Measurements from ENCODE around the gene PSMB10. TPM values are rescaled to one million over a fixed set of nuclear protein-coding genes. Genes with fewer than 3 reads are reported as not detected.
A peak's percentile ranks its signal among the peaks of the same experiment; 100 is the strongest.

Gene PSMB10
- total RNA-seq, 4 donors from 2014 or later, result 22.9 to 57.6 (median 39.4) TPM

DNA sequence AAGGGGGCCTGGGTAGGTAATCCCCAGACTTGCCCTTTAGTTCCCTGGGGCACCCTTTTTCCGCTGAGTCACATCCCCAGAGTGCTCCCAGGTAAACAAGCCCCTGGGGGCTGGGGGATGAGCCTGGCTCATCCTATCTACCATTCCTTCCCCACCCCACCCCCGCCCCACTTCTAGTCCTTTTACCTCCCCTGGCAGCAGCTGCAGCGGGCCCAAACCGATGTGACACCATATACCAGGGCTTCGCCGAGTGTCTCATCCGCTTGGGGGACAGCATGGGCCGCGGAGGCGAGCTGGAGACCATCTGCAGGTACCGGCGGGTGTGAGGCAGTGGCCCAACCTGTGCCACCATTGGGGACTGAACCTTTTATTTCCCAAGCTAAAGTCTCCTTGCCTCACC is 51.1 kb downstream of the PSMB10 start:
- H3K36me3 ChIP-seq, result peaks cover 0 to 55% (median 19%) of the 10 kb centered on the region in 3 donors
- peak overlapping the region in 2 of 4 donors; percentile 52 to 79 for H3K27ac ChIP-seq

DNA sequence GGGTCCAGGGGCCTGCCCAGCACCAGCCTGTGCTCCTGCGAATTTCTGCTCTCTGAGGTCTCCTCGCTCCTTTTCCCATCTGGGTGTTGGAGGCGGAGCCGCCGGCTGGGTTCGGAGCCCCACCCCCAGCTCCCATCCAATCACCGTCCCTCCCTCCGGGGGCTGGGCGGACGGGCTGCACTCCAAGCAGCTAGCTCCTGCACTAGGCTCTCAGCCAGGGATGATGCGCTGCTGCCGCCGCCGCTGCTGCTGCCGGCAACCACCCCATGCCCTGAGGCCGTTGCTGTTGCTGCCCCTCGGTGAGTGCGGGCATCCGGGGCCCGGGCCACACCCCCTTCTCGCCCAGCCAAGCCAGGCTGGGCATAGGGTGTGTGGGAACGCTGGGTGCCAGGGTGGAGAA is 52.0 kb downstream of the PSMB10 start, which contains the start of gene NRN1L:
TSS of gene NRN1L (plus strand) at position 202 of the 400 bp plus-strand sequence. CDS start at position 221, 19 bp downstream.
- WGBS, 2 donors, result 16 to 24% methylated on average over 19 to 22 of the region's 22 CpGs
- Histone ChIP-seq H3K4me1 (peaks cover 0 to 16% (median 7%) of the 10 kb centered on the region in 4 donors), H3K36me3 (peaks cover 4 to 63% (median 27%) of the 10 kb centered on the region in 3 donors), H3K4me3 (peak within 1 kb of the TSS in 1 of 4 donors; percentile 28), H3K27me3 (no peaks in the 10 kb centered on the region), H3K27ac (peak within 1 kb of the TSS; percentile 60 to 79 (median 68)), H3K9me3 (no peaks in the 10 kb centered on the region)
- TF ChIP-seq POLR2A (IDR thresholded peaks at IDR 0.05) (peak in 1 of 2 donors; percentile 53), EP300 (IDR thresholded peaks at IDR 0.05) (peak; percentile 46 to 49)
- TF ChIP-seq, protein P1, sequence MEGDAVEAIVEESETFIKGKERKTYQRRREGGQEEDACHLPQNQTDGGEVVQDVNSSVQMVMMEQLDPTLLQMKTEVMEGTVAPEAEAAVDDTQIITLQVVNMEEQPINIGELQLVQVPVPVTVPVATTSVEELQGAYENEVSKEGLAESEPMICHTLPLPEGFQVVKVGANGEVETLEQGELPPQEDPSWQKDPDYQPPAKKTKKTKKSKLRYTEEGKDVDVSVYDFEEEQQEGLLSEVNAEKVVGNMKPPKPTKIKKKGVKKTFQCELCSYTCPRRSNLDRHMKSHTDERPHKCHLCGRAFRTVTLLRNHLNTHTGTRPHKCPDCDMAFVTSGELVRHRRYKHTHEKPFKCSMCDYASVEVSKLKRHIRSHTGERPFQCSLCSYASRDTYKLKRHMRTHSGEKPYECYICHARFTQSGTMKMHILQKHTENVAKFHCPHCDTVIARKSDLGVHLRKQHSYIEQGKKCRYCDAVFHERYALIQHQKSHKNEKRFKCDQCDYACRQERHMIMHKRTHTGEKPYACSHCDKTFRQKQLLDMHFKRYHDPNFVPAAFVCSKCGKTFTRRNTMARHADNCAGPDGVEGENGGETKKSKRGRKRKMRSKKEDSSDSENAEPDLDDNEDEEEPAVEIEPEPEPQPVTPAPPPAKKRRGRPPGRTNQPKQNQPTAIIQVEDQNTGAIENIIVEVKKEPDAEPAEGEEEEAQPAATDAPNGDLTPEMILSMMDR (IDR thresholded peaks at IDR 0.05), result no peak
- DNase-seq (ENCODE audit: low spot score in 2 of 2), result peak; percentile 86 to 89

More for the DNA sequence above, 51.1 kb downstream of the PSMB10 start:
- H3K9me3 ChIP-seq, result no peaks in the 10 kb centered on the region
- no peak for DNase-seq (ENCODE audit: low spot score in 2 of 2)
- no peak overlapping the region for H3K4me3 ChIP-seq
- peaks cover 0 to 16% (median 7%) of the 10 kb centered on the region in 4 donors for H3K4me1 ChIP-seq
- H3K27me3 ChIP-seq, result no peaks in the 10 kb centered on the region
- TF ChIP-seq POLR2A (IDR thresholded peaks at IDR 0.05), result no peak
- TF ChIP-seq EP300 (IDR thresholded peaks at IDR 0.05), result no peak
- TF ChIP-seq, protein P1 (IDR thresholded peaks at IDR 0.05), result no peak
- 92 to 97% methylated on average over 12 of the region's 12 CpGs for WGBS, 2 donors

Small RNA genes lying within 50 kb of the gene (small RNA-seq; reads per million reads assigned to genes)
- not detected for gene NRN1L

Other genes with a start within 250 kb of the PSMB10 start
- gene GFOD2, start 217.5 kb downstream of the PSMB10 start, total RNA-seq, result 10 to 100 TPM; 10.5 to 24.6 (median 17.2) TPM
- 10 to 100 TPM in 3 of 4 donors, 1 to 10 TPM in 1; 8.1 to 19.5 (median 12.0) TPM for gene RANBP10, start 130.3 kb downstream of the PSMB10 start, total RNA-seq
- 1 to 10 TPM; 2.8 to 8.4 (median 4.0) TPM for gene TSNAXIP1, start 130.0 kb downstream of the PSMB10 start, total RNA-seq
- gene THAP11, start 94.5 kb downstream of the PSMB10 start, total RNA-seq, result 10 to 100 TPM; 47.1 to 74.3 (median 60.9) TPM
- gene NUTF2, start 89.9 kb downstream of the PSMB10 start, total RNA-seq, result 100 to 1,000 TPM in 2 of 4 donors, 10 to 100 TPM in 2; 54.4 to 137 (median 105) TPM
- 100 to 1,000 TPM in 1 of 4 donors, 10 to 100 TPM in 3; 51.3 to 101 (median 59.2) TPM for gene CENPT, start 89.2 kb downstream of the PSMB10 start, total RNA-seq
- gene EDC4, start 63.8 kb downstream of the PSMB10 start, total RNA-seq, result 10 to 100 TPM; 36.7 to 62.4 (median 55.6) TPM
- gene NRN1L, start 52.0 kb downstream of the PSMB10 start, total RNA-seq, result 10 to 100 TPM in 1 of 4 donors, 1 to 10 TPM in 3; 2.0 to 15.1 (median 3.9) TPM
- gene PSKH1, start 43.6 kb downstream of the PSMB10 start, total RNA-seq, result 10 to 100 TPM; 22.2 to 30.8 (median 24.2) TPM
- gene CTRL, start 5.0 kb downstream of the PSMB10 start, total RNA-seq, result 1 to 10 TPM in 3 of 4 donors, under 1 TPM in 1; 0.87 to 3.6 (median 1.6) TPM
- gene LCAT, start 7.3 kb upstream of the PSMB10 start, total RNA-seq, result 10 to 100 TPM; 17.9 to 43.9 (median 26.8) TPM
- 100 to 1,000 TPM in 2 of 4 donors, 10 to 100 TPM in 2; 82.0 to 127 (median 101) TPM for gene SLC12A4, start 31.8 kb upstream of the PSMB10 start, total RNA-seq
- under 1 TPM in 1 of 4 donors, not detected in 3; 0.66 TPM for gene DPEP3, start 43.6 kb upstream of the PSMB10 start, total RNA-seq
- 10 to 100 TPM in 1 of 4 donors, 1 to 10 TPM in 3; 1.0 to 12.6 (median 3.8) TPM for gene DPEP2, start 62.6 kb upstream of the PSMB10 start, total RNA-seq
- not detected for gene DPEP2NB, start 79.1 kb upstream of the PSMB10 start, total RNA-seq
- gene DDX28, start 86.4 kb upstream of the PSMB10 start, total RNA-seq, result 10 to 100 TPM in 3 of 4 donors, 1 to 10 TPM in 1; 6.7 to 11.7 (median 10.8) TPM
- 10 to 100 TPM in 2 of 4 donors, 1 to 10 TPM in 2; 4.7 to 31.2 (median 15.4) TPM for gene DUS2, start 86.4 kb upstream of the PSMB10 start, total RNA-seq
- gene NFATC3, start 148.5 kb upstream of the PSMB10 start, total RNA-seq, result 100 to 1,000 TPM in 2 of 4 donors, 10 to 100 TPM in 2; 81.4 to 105 (median 97.1) TPM